Right lobe of liver (tissue), 6 donors: ENCODE results near the gene CXorf38. TPM values are rescaled to one million over a fixed set of nuclear protein-coding genes. Genes with fewer than 3 reads are reported as not detected.

Experiments
- ATAC-seq, 4 donors: fragments of 200-7000 bp; cut with Tn5 transposase; one replicate each; pipeline ENCODE4 v1.9.1; 2020; ENCODE audit warnings: mild to moderate bottlenecking in 4 of 4, moderate library complexity in 4 of 4
- DNase-seq, 3 donors: peaks; one replicate each; pipeline ENCODE4 v3.0.0-alpha.2; 2020
- H3K27ac ChIP-seq, 3 donors: fragments of 200-600 bp; one replicate each; pipeline ENCODE4 v1.8.0; 2022
- H3K27me3 ChIP-seq, 2 donors: fragments of 200-600 bp; one replicate each; pipeline ENCODE4 v1.8.0; 2022
- H3K36me3 ChIP-seq, 4 donors: fragments of 200-600 bp; sonication (generic) in 1 of 4; one replicate each; pipeline versions ENCODE4 v1.5.1 to v1.8.0; 2017 to 2022; ENCODE audit warnings: control low read depth in 1 of 4
- H3K4me1 ChIP-seq, 4 donors: fragments of 200-600 bp; sonication (generic) in 1 of 4; one replicate each; pipeline versions ENCODE4 v1.5.1 to v1.8.0; 2017 to 2022; ENCODE audit warnings: control low read depth in 1 of 4
- H3K4me3 ChIP-seq, 3 donors: fragments of 200-600 bp; one replicate each; pipeline ENCODE4 v1.8.0; 2022
- H3K9me3 ChIP-seq, 4 donors: fragments of 200-600 bp; sonication (generic) in 1 of 4; one replicate each; pipeline versions ENCODE4 v1.5.1 to v1.8.0; 2017 to 2022; ENCODE audit warnings: control low read depth in 1 of 4
- POLR2A ChIP-seq: fragments of 450-650 bp; IDR thresholded peaks from one replicate; pipeline ENCODE4 v1.6.1; 2017; ENCODE audit warnings: antibody characterized with exemption, mild to moderate bottlenecking
- WGBS: methylation state at CpG from one replicate; pipeline ENCODE4 v1.1.6; 2018; ENCODE audit warnings: low coverage, low lambda C conversion rate; ENCODE audit not compliant: insufficient coverage; ENCODE audit errors: missing lambda C conversion rate; 5-methylcytosine and 5-hydroxymethylcytosine counted together
- intact Hi-C, 2 donors: fragments of 100-400 bp; cut with DNase I; formaldehyde crosslinking; loops; one replicate each; pipeline versions ENCODE4 v1.11.2 to v1.14.1; 2022
- total RNA-seq, 6 experiments: library from RNA; depleted of rRNA in 2 of 6; stranded (reverse); fragments of >200 nt in 2 of 6; fragmentation: NEBNext Ultra II Directional in 3 of 6; extraction: Animal tissue kit (Norgen Biotek cat#: 25700) in 3 of 6; gene quantifications; one replicate each; pipeline versions ENCODE4 v1.1.0 to v1.2.4, GENCODE V29; 2016 to 2023
- TF ChIP-seq, protein P1 (sequence below), 4 donors: fragments of 200-600 bp in 3 of 4; fragments of 450-650 bp in 1 of 4; IDR thresholded peaks; one replicate each; pipeline versions ENCODE4 v1.5.1 to v1.8.0; 2016 to 2022; ENCODE audit warnings: antibody characterized with exemption in 4 of 4, mild to moderate bottlenecking in 2 of 4
- donor health status: DM: no; HTN: yes; CAD: no.
- donor health status: DM: no; HTN: no; CAD: no.
- donor health status: DM: no; HTN: no; CAD: no.
- donor health status: DM: no; HTN: yes; CAD: no.
- donor health status: DM: no; HTN: yes; CAD: no.

Gene CXorf38
- total RNA-seq, 6 experiments from 2014 or later: 4.8 to 13.9 (median 7.9) TPM

DNA sequence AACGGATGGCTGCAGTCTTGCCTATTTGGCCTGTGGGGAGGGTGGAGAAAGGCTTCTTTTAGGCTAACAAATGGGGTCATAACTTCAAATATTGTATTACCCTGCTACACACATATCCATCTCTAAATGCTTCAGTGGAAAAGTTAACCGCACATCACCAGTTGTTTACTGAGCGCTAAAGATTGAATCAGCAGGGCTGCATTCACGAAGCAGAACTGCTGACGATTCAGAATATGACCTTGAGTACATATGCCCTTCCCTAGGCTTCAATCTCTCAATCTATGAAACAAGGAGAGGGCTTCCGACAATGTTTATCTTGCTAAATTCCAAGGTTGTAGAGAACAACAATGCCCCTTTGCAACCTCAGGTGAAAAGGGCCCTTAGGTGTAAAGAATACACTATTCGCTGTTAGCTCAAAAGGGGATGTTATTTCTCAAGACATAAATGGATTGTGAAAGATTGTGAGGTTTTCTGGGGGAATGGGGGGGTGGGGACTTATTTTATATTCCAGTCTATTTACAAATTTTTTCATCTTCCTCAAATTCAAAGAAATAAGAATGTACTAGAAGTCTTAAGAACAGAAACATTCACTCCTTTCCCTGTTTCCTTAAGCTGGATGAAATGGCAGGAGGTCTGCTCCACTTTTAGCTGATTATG is 69.2 kb downstream of the CXorf38 start:
- TF ChIP-seq POLR2A: no peak
- TF ChIP-seq, protein P1, sequence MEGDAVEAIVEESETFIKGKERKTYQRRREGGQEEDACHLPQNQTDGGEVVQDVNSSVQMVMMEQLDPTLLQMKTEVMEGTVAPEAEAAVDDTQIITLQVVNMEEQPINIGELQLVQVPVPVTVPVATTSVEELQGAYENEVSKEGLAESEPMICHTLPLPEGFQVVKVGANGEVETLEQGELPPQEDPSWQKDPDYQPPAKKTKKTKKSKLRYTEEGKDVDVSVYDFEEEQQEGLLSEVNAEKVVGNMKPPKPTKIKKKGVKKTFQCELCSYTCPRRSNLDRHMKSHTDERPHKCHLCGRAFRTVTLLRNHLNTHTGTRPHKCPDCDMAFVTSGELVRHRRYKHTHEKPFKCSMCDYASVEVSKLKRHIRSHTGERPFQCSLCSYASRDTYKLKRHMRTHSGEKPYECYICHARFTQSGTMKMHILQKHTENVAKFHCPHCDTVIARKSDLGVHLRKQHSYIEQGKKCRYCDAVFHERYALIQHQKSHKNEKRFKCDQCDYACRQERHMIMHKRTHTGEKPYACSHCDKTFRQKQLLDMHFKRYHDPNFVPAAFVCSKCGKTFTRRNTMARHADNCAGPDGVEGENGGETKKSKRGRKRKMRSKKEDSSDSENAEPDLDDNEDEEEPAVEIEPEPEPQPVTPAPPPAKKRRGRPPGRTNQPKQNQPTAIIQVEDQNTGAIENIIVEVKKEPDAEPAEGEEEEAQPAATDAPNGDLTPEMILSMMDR (IDR thresholded peaks at IDR 0.05): no peak
- no peak for ATAC-seq
- Histone ChIP-seq H3K9me3 (no peaks in the 10 kb centered on the region), H3K36me3 (no peaks in the 10 kb centered on the region), H3K27me3 (no peaks in the 10 kb centered on the region), H3K4me3 (no peak overlapping the region), H3K27ac (no peak overlapping the region), H3K4me1 (peaks cover 0 to 10% (median 0%) of the 10 kb centered on the region in 4 donors)
- WGBS: 50% methylated on average over 7 of the region's 7 CpGs
- DNase-seq: no peak
- intact Hi-C loops: no loop called here

Other genes starting within 250 kb of the CXorf38 start
- gene ATP6AP2, start 66.6 kb downstream of the CXorf38 start, total RNA-seq: 10 to 100 TPM; 44.0 to 63.1 (median 54.0) TPM
- not detected for gene MPC1L, start 24.1 kb downstream of the CXorf38 start, total RNA-seq
- 10 to 100 TPM; 13.6 to 28.4 (median 24.2) TPM for gene MED14, start 88.0 kb upstream of the CXorf38 start, total RNA-seq